SIG-M5 treated with dmso at 0.1 percent for 504 hours (cell line): ENCODE measurements around the gene PTPN14.
"Not testable (repeated sequence)": the region's sequence is repeated elsewhere in the genome, so short reads cannot be mapped to it uniquely, and the experiment has no call there.

Experiments used
- DNase-seq: peaks from one replicate; lab custom pipeline; 2025; ENCODE audit not compliant: unreplicated experiment; lab: John Stamatoyannopoulos, UW

PTPN14 gene

DNA sequence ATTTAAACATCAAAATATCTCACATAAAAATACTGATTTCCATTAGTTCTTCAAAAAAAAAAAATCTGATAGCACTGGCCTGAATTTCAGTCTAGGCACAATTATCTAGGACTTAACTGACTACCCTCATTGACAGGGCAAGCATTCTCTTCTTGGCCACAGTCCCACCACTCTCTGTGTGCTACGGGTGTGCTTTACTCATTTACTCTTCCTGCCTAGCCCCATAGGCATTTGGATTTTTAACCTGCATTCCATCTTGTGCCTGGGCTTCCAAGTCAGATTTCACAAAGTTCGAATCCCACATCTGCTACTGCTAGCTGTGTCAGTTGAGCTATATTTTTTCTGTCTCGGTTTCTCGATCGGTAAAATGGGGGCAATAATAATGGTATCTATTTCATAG is 38.0 kb downstream of the PTPN14 start:
- DNase-seq: no peak

DNA sequence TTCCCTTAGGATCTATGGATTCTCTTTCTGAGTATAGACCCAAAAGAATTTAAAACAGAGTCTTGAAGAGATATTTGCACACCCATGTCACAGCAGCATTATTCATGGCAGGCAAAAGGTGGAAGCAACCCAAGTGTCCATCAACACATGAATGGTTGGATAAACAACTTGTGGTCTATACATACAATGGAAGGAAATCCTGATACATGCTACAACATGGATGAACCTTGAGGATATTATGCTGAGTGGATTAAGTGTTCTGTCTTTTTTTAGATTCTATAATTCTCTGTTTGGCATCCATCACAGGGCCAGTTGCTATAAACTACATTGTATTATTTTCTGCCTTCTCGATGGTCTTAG is 39.8 kb downstream of the PTPN14 start:
- no peak for DNase-seq

GRCh38 chr1:214510914-214511638 is 40.3 kb downstream of the PTPN14 start:
- DNase-seq: no peak

DNA sequence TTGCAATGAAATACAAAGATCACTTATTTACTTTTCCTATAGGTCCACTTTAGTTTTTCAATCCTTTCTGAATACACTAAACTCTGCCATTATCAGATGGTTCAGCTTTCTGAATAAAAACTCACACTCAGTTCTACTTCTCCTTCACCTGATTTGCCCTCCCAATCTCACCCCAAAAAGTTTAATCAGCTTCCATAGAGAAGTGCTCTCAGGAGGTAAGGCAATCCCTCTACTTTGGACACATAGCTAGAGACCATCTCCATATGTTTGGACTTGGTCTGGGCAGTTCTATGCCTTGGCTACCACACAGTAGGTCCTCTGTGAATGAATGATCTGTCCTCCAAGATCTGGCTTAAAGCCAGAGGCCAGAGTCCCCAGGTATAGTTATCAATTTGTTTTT is 40.9 kb downstream of the PTPN14 start:
- DNase-seq: no peak

GRCh38 chr1:214509622-214510021 is 41.8 kb downstream of the PTPN14 start:
- not testable (repeated sequence) for DNase-seq

GRCh38 chr1:214506972-214507431 is 44.4 kb downstream of the PTPN14 start:
- DNase-seq: no peak

DNA sequence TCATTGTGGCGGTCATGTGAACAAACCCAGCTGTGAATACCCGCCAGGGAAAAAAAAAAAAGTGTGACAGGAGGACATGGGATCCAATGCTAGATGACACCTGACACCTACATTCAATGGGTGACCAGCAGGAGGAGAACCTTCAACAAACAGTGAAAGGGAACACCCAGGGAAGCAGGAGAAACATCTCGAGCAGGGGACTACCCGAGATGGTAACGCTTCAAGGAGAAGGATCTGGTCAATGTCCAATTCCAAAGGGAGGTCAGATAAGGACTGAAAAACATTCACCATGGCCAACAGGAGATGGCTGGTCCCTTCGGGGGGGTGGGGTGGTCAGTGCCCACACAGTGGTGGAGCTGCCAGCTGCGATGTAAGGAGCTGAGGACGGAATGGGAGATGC is 46.3 kb downstream of the PTPN14 start:
- DNase-seq: no peak

- no peak for DNase-seq
Observed at GRCh38 chr1:214504330-214504729, 47.1 kb downstream of the PTPN14 start.

DNA sequence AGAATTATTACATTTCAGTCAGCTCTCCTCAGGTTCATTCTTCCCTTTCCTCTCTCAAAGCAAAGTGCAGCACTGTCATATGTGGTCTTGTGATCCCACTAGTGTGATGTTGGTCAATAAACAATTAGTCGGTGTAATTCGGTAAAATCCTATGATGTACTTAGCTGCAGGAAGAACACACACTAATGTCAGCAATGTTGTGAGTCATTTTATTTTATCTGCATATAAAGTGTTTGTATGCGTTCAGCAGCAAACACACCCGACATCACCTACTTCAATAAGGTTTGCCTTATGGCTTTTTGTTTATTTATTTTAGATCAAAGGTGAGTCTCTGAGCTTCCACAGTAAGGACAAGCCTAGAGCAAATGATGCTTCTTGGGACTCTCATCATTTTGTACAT is 47.8 kb downstream of the PTPN14 start:
- no peak for DNase-seq

DNA sequence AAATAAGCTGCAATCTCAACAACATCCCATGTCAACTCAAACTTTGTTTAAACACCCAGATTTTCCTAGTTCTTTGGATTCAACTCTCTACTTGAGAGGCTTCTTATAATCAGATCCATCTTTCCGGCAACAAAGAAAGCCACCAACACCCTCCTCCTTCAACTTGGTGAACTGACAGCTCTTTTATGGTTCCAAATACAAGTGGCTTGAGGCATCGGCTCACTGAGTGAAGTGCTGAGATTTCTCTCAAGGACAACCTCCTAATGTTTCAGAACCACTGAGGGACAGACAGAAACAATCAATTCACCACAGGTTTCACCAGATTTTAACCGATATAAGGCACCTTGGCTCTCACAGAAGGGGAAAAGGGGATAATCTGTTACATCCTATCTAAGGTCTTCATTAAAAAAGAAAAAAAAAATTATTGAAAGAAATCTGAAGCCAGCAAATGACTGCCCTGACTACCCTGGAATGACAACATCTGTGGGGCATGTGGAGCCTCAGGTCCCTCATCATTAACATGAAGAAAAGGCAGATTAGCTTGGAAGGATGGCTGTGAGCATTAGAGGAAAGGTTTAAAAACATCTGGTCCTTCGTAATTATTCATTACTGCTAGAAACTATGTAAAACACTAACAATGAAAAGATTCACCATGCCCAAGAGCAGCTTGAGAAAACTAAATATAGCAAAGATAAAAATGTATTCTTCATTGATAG is 50.9 kb downstream of the PTPN14 start:
- no peak for DNase-seq

DNA sequence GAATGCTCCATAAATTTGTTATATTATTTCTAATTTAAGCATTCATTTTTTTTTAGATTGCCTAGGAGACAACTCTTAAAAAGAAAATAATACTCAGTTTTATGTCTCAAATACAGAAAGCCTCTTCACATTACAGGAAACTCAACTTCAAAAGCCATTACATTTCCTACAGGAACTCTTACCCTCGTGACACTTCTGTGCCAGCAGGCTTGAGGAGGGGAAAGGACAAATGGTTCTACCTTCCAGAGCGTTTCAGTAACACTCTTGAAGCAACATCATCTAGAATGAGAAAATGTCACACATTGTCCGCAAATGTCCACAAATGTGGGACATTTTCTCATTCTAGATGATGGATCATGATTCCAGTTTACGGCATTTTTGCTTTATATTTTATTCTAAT is 51.7 kb downstream of the PTPN14 start:
- no peak for DNase-seq

DNA sequence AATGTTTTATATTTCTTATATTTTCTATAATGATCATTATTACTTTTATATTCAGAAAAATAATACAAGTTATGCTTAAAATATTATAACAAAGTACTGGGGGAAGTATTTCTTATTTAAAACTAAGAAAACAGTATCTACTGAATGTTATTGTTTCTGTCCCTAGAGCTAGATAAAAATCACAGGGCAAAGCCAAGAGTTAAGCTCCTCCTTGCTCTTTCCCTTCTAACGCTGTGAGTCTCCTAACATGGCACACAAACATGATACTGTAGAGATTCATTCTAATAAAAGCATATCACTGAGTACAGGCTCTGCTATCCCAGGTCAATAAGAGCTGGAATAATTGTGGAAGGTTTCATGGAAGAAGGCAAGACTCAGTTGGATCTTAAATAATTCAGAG is 53.4 kb downstream of the PTPN14 start:
- DNase-seq: no peak

DNA sequence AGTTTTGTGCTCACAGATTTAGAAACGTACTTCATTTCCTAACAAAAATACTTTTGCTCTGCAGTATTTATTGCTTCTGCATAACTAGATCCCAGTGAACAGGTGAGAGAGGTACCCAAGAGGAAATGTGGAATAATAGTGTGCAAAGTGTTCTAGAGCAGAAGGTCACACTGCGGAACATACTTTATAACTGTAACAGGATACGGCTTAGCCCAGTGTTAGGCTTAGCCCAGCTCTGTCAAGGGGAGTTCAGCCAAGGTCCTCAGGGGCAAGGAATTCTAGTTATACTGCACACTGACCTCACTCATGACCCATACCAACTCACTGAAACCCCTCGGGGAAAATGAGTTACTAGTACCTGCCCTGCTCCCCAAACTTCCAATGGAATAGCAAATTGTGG is 55.3 kb downstream of the PTPN14 start:
- no peak for DNase-seq

DNA sequence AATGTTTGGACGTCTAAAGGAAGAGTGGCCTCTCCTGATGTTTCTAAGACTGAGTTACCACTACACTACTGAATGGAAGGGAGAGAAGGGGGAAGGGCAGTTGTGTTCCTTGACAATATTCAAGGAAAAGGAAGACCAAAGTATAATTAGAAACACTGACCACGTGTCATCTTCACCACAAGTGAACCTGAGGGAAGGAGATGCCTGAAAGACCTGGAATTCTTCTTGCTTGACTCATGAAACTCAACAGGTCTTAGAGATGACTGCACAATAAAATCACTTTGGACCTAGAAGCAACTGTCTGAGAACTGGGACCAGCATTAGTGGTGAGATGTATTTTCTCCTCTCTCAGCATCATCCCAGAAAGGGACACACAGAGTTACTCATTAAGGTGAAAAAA is 56.7 kb downstream of the PTPN14 start:
- no peak for DNase-seq

DNA sequence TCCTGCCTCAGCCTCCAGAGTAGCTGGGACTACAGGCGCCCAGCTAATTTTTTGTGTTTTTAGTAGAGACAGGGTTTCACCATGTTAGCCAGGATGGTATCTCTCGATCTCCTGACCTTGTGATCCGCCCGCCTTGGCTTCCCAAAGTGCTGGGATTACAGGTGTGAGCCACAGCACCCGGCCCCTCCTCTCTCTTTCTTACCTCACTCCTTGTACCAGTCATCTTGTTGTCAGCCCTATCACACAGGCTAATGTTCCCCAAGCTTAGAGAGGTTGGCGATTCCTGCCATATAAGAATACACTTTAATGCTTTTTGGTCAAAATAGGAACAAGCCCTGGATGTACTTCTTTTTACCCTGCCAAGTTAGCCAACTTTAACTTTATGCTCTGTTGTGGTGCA is 57.2 kb downstream of the PTPN14 start:
- not testable (repeated sequence) for DNase-seq

- no peak for DNase-seq
Observed at GRCh38 chr1:214493126-214493796, 58.1 kb downstream of the PTPN14 start.

DNA sequence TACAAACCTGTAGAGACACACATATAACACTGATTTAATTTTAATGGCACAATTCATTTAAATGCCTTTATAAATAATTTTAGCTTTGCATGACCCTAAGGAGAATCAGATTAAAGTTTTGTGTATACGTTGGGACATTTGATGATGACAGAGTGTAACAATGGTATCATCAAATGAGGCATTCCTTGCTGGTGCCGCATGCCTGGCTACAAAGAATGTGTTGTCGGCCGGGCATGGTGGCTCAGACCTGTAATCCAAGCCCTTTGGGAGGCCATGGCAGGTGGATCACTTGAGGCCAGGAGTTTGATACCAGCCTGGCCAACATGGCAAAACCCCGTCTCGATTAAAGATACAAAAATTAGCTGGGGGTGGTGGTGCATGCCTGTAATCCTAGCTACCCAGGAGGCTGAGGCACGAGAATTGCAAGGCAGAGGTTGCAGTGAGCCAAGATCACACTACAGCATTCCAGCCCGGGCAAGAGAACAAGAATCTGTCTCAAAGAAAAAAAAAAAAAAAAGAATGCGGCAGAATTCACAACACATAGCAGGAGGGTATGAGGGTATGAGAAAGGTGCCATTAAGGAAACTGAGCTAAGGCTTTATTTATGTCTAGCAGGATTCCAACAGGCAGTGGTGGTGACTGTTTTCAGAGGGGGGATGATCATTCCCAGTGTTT is 58.9 kb downstream of the PTPN14 start:
- DNase-seq: no peak

DNA sequence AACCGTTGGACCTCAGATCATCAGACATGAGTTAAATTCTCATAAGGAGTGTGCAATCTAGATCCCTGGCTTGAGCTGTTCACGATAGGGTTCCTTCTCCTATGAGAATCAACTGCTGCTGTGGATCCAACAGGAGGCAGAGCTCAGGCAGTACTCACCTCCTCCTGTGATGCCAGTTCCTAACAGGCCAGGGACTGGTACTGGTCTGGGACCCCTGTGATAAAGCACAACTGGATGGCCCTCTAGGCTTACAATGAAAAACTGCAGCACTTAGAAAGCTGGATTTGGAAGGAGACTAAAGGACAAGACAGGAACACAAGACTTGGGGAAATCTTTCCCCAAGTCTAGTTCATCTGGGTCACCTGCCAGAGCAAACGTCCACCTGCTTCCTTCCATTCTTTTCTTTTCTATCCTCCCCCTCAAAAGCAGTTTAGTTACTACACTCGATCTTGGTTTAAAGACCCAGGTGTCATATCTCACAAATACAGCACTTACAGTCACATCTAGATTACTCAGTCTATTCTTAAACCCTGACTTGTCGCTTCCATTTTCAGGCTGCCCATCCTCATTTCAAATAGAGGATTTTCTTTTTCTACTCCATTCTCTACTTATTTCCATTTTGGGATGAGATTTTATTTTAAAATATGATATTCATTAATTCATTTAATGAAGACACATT is 59.8 kb downstream of the PTPN14 start:
- no peak for DNase-seq

- no peak for DNase-seq
Observed at GRCh38 chr1:214485151-214485550, 66.3 kb downstream of the PTPN14 start.

GRCh38 chr1:214483180-214483579 is 68.2 kb downstream of the PTPN14 start:
- not testable (repeated sequence) for DNase-seq
